Sigmoid colon (tissue), 4 donors: ENCODE measurements around the gene VHLL.

Source experiments
- CTCF ChIP-seq, 4 experiments: fragments of 450-650 bp in 3 of 4; fragments of 200-600 bp in 1 of 4; IDR thresholded peaks; one replicate each; pipeline ENCODE4 v1.5.1; 2016 to 2019; ENCODE audit warnings: antibody characterized with exemption in 4 of 4, mild to moderate bottlenecking in 3 of 4, moderate library complexity in 2 of 4
- EP300 ChIP-seq, 4 donors: sonication (generic); formaldehyde crosslinking; IDR thresholded peaks; one replicate each; pipeline ENCODE4 v1.6.1; 2017; ENCODE audit warnings: antibody characterized with exemption in 4 of 4
- POLR2A ChIP-seq, 2 donors: fragments of 450-650 bp; IDR thresholded peaks; one replicate each; pipeline ENCODE4 v1.6.1; 2016; ENCODE audit warnings: antibody characterized with exemption in 2 of 2, mild to moderate bottlenecking in 2 of 2, moderate library complexity in 2 of 2
- POLR2AphosphoS5 ChIP-seq, 4 donors: sonication (generic); formaldehyde crosslinking; IDR thresholded peaks; one replicate each; pipeline ENCODE4 v1.6.1; 2017; ENCODE audit warnings: antibody characterized with exemption in 4 of 4

- TF ChIP-seq CTCF (IDR thresholded peaks at IDR 0.05) (no peak), EP300 (IDR thresholded peaks at IDR 0.05) (no peak), POLR2AphosphoS5 (IDR thresholded peaks at IDR 0.05) (no peak), POLR2A (IDR thresholded peaks at IDR 0.05) (no peak)
These were observed 17.8 kb upstream of the VHLL start for GRCh38 chr1:156316909-156317308.
